Left lung (tissue), 10 donors: ENCODE results near the gene ARPC1B. TPM values are rescaled to one million over a fixed set of nuclear protein-coding genes. Genes with fewer than 3 reads are reported as not detected.
A peak's percentile ranks its signal among the peaks of the same experiment; 100 is the strongest.

Experiments
- ATAC-seq: fragments of 200-7000 bp; cut with Tn5 transposase; one replicate; pipeline ENCODE4 v1.9.1; 2020; ENCODE audit warnings: moderate library complexity
- DNase-seq, 4 donors: peaks; one replicate each; pipeline ENCODE4 v3.0.0-alpha.2; 2013 to 2020
- H3K27ac ChIP-seq, 2 donors: fragments of 200-600 bp; sonication (generic) in 1 of 2; one replicate each; pipeline versions ENCODE4 v1.5.0 to v1.8.0; 2020 to 2021
- H3K27me3 ChIP-seq, 2 donors: fragments of 200-600 bp; sonication (generic) in 1 of 2; one replicate each; pipeline versions ENCODE4 v1.5.0 to v1.8.0; 2020 to 2021
- H3K36me3 ChIP-seq, 2 donors: fragments of 200-600 bp; sonication (generic) in 1 of 2; one replicate each; pipeline versions ENCODE4 v1.5.0 to v1.8.0; 2020 to 2021
- H3K4me1 ChIP-seq, 2 donors: fragments of 200-600 bp; one replicate each; pipeline ENCODE4 v1.8.0; 2021
- H3K4me3 ChIP-seq, 2 donors: fragments of 200-600 bp; sonication (generic) in 1 of 2; one replicate each; pipeline versions ENCODE4 v1.5.0 to v1.8.0; 2020 to 2021; ENCODE audit warnings: mild to moderate bottlenecking in 1 of 2
- H3K9me3 ChIP-seq, 2 donors: fragments of 200-600 bp; sonication (generic) in 1 of 2; one replicate each; pipeline versions ENCODE4 v1.5.0 to v1.8.0; 2020 to 2021
- CTCF ChIP-seq, 2 donors: fragments of 200-600 bp; sonication (generic) in 1 of 2; IDR thresholded peaks; one replicate each; pipeline versions ENCODE4 v1.5.0 to v1.8.0; 2021; ENCODE audit warnings: antibody characterized with exemption in 2 of 2
- intact Hi-C, 2 donors: fragments of 100-400 bp; cut with DNase I; formaldehyde crosslinking; loops; one replicate each; pipeline versions ENCODE4 v1.11.2 to v1.14.2; 2022
- polyA plus RNA-seq, 6 donors: library from polyadenylated mRNA; unstranded; fragments of 120-200 nt; gene quantifications; one replicate each; pipeline ENCODE4 v1.2.1, GENCODE V29; 2013; ENCODE audit not compliant: insufficient read length in 6 of 6
- total RNA-seq, 2 donors: library from RNA; stranded (reverse); fragmentation: NEBNext Ultra II Directional; extraction: Animal tissue kit (Norgen Biotek cat#: 25700); gene quantifications; one replicate each; pipeline ENCODE4 v1.2.1, GENCODE V29; 2021
- donor health status: DM: no; HTN: yes; CAD: no.
- donor health status: DM: no; HTN: no; CAD: no.

Gene ARPC1B
- total and polyA plus RNA-seq, 8 donors, result 37.1 to 311 (median 50.1) TPM

- ATAC-seq (no peak), DNase-seq (peak in 1 of 4 donors; percentile 73)
- no peaks in the 10 kb centered on the region for H3K27me3 ChIP-seq
- peaks cover 16 to 38% of the 10 kb centered on the region in 2 donors for H3K4me1 ChIP-seq
- peaks cover 0 to 100% of the 10 kb centered on the region in 2 donors for H3K36me3 ChIP-seq
- no peaks in the 10 kb centered on the region for H3K9me3 ChIP-seq
- H3K4me3 ChIP-seq, result no peak overlapping the region
- no peak overlapping the region for H3K27ac ChIP-seq
- no peak for TF ChIP-seq CTCF (IDR thresholded peaks at IDR 0.05)
- intact Hi-C loops, result no loop called here
Observed at GRCh38 chr7:99390941-99391602, 16.5 kb downstream of the ARPC1B start.

GRCh38 chr7:99392046-99392445 is 17.5 kb downstream of the ARPC1B start:
- ATAC-seq, result no peak
- H3K4me3 ChIP-seq, result peak overlapping the region in 1 of 2 donors; percentile 38

GRCh38 chr7:99392659-99393354 is 18.3 kb downstream of the ARPC1B start:
- Histone ChIP-seq H3K4me3 (peak overlapping the region; percentile 38 to 43), H3K9me3 (no peaks in the 10 kb centered on the region), H3K27me3 (no peaks in the 10 kb centered on the region), H3K36me3 (peaks cover 0 to 100% of the 10 kb centered on the region in 2 donors), H3K4me1 (peaks cover 16 to 37% of the 10 kb centered on the region in 2 donors), H3K27ac (peak overlapping the region; percentile 62 to 67)
- ATAC-seq (peak; percentile 91), DNase-seq (peak in 3 of 4 donors; percentile 75 to 90 (median 77))
- TF ChIP-seq CTCF (IDR thresholded peaks at IDR 0.05), result no peak
- intact Hi-C loops, result no loop called here

More at GRCh38 chr7:99392046-99392445, 17.5 kb downstream of the ARPC1B start:
- intact Hi-C loops, result no loop called here
- no peak for TF ChIP-seq CTCF (IDR thresholded peaks at IDR 0.05)
- Histone ChIP-seq H3K36me3 (peaks cover 0 to 100% of the 10 kb centered on the region in 2 donors), H3K27ac (peak overlapping the region in 1 of 2 donors; percentile 67), H3K9me3 (no peaks in the 10 kb centered on the region), H3K27me3 (no peaks in the 10 kb centered on the region), H3K4me1 (peaks cover 16 to 37% of the 10 kb centered on the region in 2 donors)
- DNase-seq, result peak in 1 of 4 donors; percentile 49

GRCh38 chr7:99393355-99394187 is 19.0 kb downstream of the ARPC1B start:
- intact Hi-C loops, result no loop called here
- ATAC-seq (peak; percentile 47), DNase-seq (peak in 2 of 4 donors; percentile 68 to 82)
- no peaks in the 10 kb centered on the region for H3K27me3 ChIP-seq
- no peaks in the 10 kb centered on the region for H3K9me3 ChIP-seq
- H3K27ac ChIP-seq, result peak overlapping the region; percentile 62 to 67
- H3K4me3 ChIP-seq, result peak overlapping the region; percentile 38 to 43
- H3K4me1 ChIP-seq, result peaks cover 16 to 37% of the 10 kb centered on the region in 2 donors
- no peak for TF ChIP-seq CTCF (IDR thresholded peaks at IDR 0.05)
- H3K36me3 ChIP-seq, result peaks cover 0 to 100% of the 10 kb centered on the region in 2 donors
